ENCODE data around the gene PPDPF.
"Not testable (repeated sequence)": the region's sequence is repeated elsewhere in the genome, so short reads cannot be mapped to it uniquely, and the experiment has no call there.

Gene PPDPF

DNA sequence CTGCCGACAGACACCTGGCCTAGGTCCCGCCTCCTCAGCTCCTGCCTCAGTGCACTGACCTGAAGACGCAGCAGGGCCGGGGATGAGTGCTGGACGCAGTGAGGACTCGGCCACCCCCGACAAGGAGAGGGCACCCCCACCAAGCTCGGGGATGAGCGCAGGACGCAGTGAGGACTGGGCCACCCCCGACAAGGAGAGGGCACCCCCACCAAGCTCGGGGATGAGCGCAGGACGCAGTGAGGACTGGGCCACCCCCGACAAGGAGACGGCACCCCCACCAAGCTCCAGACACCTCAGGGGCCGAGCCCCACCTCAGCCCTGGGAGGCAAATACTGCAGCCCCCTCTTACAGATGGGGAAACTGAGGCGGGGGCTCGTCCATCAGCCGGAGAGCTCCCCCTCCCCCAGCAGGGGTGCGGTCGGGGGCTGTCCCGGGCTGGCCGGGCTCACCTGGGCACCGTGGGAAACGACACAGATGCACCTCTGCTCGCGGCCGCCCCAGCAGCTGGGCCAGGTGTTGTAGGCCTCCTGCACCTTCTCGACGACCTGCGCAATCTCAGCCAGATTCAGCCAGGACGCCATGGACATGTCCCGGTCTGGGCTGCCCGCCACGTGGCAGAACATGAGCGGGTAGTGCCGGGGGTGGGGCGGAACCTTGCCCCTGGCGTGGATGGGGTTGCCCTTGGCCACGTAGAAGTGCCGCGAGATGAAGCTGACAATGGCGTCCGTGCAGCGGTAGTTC, 46.0 kb downstream of the PPDPF start:
- no peak for DNase-seq

- no peak for DNase-seq
Measured at GRCh38 chr20:63567136-63567385, 46.5 kb downstream of the PPDPF start.

DNA sequence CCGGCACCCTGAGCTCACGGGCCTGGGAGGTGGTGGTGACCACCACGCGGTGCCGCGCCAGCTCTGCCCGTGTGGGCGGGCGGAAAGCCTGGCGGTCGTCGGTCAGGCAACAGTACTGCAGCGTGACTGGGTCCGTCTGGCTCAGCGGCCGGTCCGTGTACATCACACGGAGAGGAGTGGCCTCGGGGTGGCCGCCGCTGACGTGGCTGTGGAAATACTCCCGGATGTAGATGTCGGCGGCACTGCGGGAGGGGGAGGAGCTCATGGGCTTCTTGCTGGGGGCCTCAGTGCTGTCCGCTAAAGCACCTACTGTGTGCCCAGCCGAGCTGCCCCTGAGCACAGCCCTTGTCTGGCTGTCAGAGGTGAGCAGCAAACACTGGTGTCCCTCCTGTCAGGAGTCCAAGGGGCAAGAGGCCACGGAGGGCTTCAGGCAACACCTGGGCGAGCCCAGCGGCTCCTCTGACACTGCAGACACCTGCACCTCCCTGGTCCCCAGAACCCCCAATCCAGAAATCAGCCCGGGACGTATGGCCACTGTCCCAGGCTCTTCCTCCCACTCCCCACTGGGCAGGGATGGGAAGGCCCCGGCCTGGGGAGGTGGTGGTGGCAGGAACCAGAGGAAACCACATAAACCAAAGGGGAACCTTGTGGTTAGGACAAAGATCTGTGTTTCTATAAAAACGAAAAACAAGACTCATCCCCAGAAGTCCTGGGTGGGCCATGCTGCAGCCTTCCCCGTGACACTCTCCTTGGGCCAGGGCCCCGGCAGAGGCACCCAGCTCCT, 47.0 kb downstream of the PPDPF start:
- DNase-seq = no peak

DNA sequence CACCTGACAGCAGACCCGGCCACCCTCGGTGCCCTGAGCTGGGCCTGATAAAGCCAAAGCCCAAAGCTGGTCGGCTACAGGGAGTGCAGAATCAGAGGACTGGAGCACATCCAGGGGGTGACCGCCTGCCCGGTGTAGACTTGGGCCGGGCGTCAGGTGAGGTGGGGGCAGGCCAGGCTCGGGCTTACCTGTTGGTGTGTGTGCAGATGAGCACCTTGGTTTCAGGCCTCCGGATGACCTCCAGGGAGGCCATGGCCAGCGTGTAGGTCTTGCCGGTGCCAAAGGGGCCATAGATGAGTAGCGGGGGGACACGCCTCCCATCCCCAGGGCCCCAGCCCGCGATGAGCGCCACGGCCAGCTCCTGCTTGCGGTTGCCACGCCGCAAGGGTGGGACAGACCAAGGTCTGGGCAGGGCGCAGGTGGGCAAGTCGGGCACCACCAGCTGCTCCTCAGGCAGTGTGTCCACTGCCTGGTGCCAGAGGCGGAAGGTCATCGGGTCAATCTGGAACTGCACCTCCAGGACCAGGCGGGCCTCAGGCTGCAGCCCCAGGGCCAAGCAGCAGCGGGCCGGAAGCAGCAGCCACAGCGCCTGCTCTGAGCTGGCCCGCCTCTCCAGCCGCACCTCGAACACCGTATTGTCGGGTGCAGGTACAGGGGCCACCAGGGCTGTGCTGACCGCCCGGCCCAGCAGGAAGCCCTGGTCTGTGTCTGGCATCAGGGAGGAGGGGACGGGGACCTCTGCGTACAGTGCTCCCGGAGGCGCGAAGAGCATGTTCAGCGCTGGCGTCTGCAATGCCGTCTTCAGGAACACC, 47.8 kb downstream of the PPDPF start:
- no peak for DNase-seq

- DNase-seq = no peak
Measured at GRCh38 chr20:63568986-63569949, 48.7 kb downstream of the PPDPF start.

DNA sequence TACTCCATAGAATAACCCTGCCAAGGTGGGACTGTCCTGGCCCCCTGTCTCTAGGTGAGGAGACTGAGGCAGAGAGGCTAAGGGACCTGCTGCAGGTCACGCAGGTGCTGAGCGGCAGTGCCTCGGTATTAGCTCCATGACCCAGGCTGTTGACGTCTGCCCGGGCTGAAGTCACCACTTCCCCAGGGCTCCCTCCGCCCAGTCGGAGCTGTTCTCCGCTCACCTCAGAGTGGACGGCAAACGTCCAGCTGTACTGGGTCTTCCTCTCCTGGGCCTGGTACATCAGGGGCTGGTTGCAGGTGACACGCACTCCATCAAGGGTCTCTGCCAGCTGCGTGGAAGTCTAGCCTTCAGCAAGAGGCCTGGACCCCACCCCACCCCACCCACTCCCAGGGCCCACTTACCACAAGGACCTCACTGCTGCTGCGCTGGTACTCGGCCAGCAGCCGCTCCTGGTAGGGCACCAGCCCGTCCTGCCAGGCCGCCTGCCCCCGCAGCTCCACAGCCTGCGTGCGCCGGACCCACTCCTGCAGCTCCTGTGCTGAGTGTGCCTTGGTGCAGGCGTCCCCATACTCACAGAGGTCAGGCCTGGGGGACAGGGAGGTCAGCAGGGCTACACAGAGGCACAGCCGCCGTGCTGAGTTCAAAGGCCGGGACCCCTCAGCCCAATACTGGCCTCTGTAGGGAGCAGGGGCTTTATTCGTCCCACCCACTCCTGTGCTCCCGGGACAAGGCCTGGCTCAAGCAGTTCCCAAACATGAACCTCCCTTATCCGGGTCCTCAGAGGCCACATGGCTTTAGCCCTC, 49.9 kb downstream of the PPDPF start:
- no peak for DNase-seq

DNA sequence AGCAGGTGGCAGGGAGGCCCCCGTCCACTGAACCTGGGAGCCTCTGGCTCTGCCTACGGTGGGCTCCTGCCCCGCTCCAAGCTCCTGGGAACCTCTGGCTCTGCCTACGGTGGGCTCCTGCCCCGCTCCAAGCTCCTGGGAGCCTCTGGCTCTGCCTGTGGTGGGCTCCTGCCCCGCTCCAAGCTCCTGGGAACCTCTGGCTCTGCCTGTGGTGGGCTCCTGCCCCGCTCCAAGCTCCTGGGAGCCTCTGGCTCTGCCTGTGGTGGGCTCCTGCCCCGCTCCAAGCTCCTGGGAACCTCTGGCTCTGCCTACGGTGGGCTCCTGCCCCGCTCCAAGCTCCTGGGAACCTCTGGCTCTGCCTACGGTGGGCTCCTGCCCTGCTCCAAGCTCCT, 50.5 kb downstream of the PPDPF start:
- DNase-seq = not testable (repeated sequence)
